Transverse colon (tissue), 4 donors: ENCODE results near the gene SHROOM1.

Experiments
- CTCF ChIP-seq, 5 experiments: fragments of 200-600 bp in 3 of 5; fragments of 450-650 bp in 2 of 5; sonication (generic) in 3 of 5; IDR thresholded peaks; 1 replicate in 2 of 5; 2 replicates in 3 of 5; pipeline ENCODE4 v1.5.1; 2016 to 2017; ENCODE audit warnings: antibody characterized with exemption in 5 of 5, inconsistent platforms in 3 of 5, mild to moderate bottlenecking in 2 of 5, moderate library complexity in 1 of 5
- POLR2A ChIP-seq: fragments of 450-650 bp; IDR thresholded peaks from one replicate; pipeline ENCODE4 v1.6.1; 2016; ENCODE audit warnings: antibody characterized with exemption, mild to moderate bottlenecking, moderate library complexity
- POLR2AphosphoS5 ChIP-seq, 3 donors: sonication (generic); formaldehyde crosslinking; IDR thresholded peaks; one replicate each; pipeline ENCODE4 v1.6.1; 2016; ENCODE audit warnings: antibody characterized with exemption in 3 of 3

- TF ChIP-seq POLR2A (no peak), CTCF (IDR thresholded peaks at IDR 0.05) (no peak), POLR2AphosphoS5 (IDR thresholded peaks at IDR 0.05) (no peak)
These were observed 21.6 kb downstream of the SHROOM1 start for GRCh38 chr5:132808866-132809265.
